Measurements from ENCODE around the gene SLC25A42.

Gene SLC25A42

DNA sequence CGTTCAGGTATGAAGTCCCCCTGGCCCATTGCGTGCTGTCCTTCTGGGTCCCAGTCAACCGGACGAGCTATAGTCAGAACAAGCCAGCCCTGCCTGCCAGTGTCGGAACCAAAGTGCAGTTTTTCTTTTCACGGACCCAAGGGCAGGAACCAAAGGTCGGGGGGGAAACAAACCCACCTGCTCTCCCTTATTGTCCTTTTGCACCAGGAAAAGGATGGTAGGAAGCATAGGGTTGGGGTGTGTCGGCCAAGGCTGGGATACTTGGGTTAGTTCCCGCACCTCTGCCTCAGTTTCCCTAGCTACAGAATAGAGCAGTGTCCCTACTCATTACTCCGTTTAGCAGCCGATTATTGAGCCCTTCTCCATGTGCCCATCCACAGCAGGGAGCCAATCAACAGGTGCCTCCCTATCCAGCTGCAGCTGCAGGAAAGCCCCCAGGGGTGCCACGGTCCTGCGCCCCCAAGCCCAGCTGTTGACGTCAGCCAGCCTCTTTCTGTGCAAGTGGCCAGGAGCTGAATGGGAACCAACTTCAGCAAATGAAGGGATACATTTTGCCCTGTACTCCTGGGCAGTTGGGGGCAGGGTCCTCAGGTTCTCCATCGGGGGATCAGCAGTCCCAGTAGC lies 9.4 kb upstream of the SLC25A42 start:
- no peak for TF ChIP-seq JUND (IDR thresholded peaks at IDR 0.05; ENCODE audit: low read depth)
- in situ Hi-C loops (cut with HindIII; ENCODE audit: low pct_unique_long_range_greater_than_20kb, low sequenced_read_pairs): no loop called here
- no peak for DNase-seq (ENCODE audit: low read depth in 1 of 2, low spot score in 1 of 2)

DNA sequence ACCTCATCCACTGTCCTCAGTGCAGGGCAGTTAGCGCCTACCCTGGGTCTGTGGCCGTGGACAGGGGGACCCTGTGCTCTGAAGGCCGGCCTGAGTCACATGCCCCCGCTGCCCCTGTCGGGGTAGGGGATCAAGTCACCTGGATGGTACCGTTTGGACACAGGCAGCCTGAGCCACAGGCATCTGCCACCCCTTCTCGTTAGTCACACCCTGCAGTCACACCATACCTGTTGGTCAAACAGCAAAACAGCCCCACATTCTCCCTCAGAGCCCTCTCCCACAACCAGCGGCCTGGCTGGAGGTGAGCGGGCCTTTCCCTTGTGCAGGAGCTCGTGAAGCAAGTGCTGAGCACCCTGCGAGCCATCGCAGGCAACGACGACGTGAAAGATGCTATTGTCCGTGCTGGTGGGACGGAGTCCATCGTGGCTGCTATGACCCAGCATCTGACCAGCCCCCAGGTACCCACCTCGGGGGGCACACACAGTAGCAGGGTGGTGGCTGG lies 8.8 kb upstream of the SLC25A42 start:
- DNase-seq (ENCODE audit: low read depth in 1 of 2, low spot score in 1 of 2): no peak
- no peak for TF ChIP-seq JUND (IDR thresholded peaks at IDR 0.05; ENCODE audit: low read depth)
- in situ Hi-C loops (cut with HindIII; ENCODE audit: low pct_unique_long_range_greater_than_20kb, low sequenced_read_pairs): no loop called here

DNA sequence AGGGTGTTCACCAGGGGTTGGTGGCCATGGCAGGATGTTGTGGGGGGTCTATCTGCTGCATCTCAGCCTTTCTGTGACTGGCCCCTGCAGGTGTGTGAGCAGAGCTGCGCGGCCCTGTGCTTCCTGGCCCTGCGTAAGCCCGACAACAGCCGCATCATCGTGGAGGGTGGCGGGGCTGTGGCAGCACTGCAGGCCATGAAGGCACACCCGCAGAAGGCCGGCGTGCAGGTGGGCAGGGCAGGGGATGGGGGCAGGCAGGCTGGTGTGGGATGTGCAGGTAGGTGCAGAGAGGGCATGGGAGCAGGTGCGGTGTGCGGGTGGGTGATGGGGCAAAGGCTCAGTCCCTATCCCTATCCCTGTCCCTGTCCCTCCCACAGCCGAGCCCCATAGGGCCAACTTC lies 8.1 kb upstream of the SLC25A42 start:
- in situ Hi-C loops (cut with HindIII; ENCODE audit: low pct_unique_long_range_greater_than_20kb, low sequenced_read_pairs): no loop called here
- no peak for TF ChIP-seq JUND (IDR thresholded peaks at IDR 0.05; ENCODE audit: low read depth)
- no peak for DNase-seq (ENCODE audit: low read depth in 1 of 2, low spot score in 1 of 2)

DNA sequence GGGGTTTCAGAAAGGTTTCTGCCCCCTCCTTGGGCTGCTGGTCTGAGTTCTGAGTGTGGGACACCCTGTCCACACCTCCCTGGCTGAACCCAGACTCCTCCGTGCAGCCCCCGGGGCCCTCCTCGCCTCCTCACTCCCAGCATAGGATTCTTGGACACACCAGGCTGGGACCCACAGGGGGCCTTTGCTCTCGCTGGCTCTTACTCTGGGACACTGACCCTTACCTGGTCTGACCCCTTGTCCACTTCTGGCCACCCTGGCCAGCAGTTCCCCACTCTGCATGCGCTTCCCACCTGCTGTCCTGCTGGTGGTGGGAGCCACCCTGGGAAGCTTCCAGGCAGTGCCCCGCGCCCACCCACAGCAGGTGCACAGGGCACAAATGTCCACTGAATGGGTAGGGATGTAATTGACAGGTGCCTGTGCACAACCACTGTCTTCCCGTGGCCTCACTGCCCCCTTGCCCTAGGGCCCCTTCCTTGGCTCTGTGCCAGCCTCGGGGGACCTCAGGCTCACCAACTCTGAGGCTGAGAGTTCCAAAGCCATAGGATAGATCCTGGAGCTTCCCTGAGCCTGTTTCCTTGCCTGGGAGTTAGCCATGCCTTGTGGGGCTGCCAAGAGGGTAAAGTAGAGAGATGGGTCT lies 7.0 kb upstream of the SLC25A42 start:
- no peak for DNase-seq (ENCODE audit: low read depth in 1 of 2, low spot score in 1 of 2)
- in situ Hi-C loops (cut with HindIII; ENCODE audit: low pct_unique_long_range_greater_than_20kb, low sequenced_read_pairs): no loop called here
- TF ChIP-seq JUND (IDR thresholded peaks at IDR 0.05; ENCODE audit: low read depth): no peak

DNA sequence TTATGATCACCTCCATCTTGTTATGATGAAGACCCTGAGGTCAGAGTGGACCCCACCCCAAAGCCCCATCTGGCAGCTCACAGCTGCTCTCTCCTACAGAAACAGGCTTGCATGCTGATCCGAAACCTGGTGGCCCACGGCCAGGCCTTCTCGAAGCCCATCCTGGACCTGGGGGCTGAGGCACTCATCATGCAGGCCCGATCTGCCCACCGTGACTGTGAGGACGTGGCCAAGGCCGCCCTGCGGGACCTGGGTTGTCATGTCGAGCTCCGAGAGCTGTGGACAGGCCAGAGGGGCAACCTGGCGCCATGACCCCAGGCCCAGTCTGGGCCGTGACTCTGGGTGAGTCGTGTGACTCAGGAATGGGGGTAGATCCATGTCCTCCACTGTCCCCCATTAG lies 6.5 kb upstream of the SLC25A42 start:
- in situ Hi-C loops (cut with HindIII; ENCODE audit: low pct_unique_long_range_greater_than_20kb, low sequenced_read_pairs): no loop called here
- no peak for TF ChIP-seq JUND (IDR thresholded peaks at IDR 0.05; ENCODE audit: low read depth)
- DNase-seq (ENCODE audit: low read depth in 1 of 2, low spot score in 1 of 2): no peak

DNA sequence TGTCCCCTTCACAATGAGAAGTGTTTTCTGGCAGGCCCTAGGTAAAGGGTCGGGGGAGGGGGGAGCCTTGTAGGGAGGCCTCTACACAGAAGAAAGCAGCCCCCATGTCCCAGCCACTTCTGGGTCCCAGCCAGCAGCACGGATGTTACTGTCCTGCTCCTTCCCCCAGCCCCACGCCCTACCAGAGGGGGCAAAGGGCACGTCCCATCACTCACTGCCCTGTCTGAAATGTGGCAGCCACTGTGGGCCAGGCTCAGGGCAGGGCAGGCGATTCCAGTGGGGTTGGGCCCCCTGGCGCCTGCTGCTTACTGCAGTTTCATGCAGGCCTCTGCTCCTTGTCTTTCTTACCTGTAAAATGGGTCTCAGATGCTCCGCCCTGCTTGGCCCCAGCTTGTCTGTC lies 6.1 kb upstream of the SLC25A42 start:
- DNase-seq (ENCODE audit: low read depth in 1 of 2, low spot score in 1 of 2): no peak
- no peak for TF ChIP-seq JUND (IDR thresholded peaks at IDR 0.05; ENCODE audit: low read depth)
- in situ Hi-C loops (cut with HindIII; ENCODE audit: low pct_unique_long_range_greater_than_20kb, low sequenced_read_pairs): no loop called here

DNA sequence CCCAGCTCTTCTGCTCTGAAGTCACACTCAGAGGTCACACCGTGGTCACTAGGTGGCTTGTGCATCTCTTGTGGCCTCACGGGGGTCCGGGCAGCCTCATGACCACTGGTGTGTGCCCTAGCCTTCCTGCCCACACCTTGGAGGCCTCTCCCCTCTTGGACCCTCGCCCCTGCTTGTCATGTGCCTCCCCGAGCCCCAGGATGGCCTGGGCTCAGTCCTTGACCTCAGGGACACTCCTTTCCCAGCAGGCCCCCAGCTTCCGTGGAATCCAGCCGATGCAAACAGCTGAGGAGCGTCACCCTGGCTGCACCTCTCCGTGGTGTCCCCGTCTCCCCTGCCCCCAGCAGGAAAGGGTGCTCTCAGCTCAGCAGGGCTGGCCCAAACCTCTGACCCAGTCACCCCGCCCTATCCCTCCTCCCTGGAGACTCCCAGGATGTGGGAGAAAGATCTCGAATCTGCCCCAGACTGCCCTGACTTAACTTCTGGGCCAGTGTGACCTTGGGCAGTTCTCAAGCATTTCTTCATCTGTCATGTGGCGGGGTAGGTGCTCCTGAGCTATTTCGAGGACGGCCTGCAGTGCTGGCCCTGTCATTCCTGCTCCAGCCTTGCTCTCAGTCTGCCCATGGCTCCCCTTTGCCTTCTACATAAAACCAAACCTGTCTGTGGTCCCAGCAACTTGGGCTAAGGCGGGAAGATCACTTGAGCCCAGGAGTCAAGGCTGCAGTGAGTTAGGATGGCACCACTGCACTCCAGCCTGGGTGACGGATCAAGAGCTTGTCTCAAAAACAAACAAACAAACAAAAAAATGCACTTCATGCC lies 4.6 kb upstream of the SLC25A42 start:
- in situ Hi-C loops (cut with HindIII; ENCODE audit: low pct_unique_long_range_greater_than_20kb, low sequenced_read_pairs): no loop called here
- DNase-seq (ENCODE audit: low read depth in 1 of 2, low spot score in 1 of 2): no peak
- no peak for TF ChIP-seq JUND (IDR thresholded peaks at IDR 0.05; ENCODE audit: low read depth)

DNA sequence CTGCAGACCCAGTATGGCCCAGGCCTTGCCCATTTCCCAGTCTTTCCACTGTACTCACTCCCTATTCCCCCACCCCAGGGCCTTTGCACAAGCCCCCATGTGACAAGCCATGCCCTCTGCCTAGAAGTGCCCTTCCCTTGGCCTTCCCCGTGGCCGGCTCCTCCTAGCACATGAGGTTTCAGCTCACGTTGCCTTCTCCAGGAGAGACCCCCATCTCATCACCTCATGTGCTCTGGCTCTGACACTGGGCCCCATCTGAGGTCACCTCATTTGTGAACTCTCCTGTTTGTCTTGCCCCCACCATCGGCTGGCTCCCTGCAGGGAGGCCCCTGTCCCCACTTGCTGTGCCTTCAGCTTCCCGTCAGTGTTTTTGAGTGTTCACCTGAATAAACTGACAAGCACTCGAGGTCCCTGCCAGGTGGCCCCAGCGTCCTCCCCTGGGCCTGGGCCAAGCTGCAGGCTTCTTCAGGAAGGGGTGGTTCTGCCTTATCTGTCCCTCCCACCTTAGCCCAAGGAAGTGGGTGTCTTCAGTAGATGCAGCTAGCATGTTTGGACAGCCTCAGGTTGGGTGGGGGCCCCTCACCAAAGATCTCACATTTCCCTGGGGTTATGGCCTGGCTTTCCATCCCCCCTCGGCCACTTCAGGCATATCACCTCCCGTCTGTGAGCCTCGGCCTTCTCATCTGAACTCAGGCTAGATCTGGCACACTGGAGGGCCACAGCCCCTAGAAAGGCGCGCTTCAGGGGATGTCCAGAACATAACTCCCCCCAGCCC lies 3.8 kb upstream of the SLC25A42 start:
- in situ Hi-C loops (cut with HindIII; ENCODE audit: low pct_unique_long_range_greater_than_20kb, low sequenced_read_pairs): no loop called here
- TF ChIP-seq JUND (IDR thresholded peaks at IDR 0.05; ENCODE audit: low read depth): no peak
- no peak for DNase-seq (ENCODE audit: low read depth in 1 of 2, low spot score in 1 of 2)

DNA sequence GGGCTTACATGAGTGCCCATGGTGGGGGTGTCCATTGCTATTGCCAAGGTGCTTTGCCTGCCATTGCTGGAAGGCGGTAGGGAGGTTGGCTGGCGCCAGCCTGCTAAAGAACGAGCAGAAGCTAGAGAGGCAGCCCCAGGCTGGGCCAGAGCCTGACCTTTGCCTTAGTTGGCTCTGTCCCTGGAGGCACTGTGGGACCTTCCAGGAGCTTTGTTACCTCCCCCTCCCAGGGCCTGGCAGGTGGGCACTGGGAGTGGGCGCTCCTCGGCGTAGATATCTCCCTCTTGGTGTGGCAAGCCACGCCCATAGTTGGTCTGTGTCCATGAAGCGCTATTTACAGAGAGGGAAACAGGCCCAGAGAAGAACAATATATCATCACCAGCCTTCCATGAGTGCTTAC lies 2.3 kb upstream of the SLC25A42 start:
- TF ChIP-seq JUND (IDR thresholded peaks at IDR 0.05; ENCODE audit: low read depth): no peak
- in situ Hi-C loops (cut with HindIII; ENCODE audit: low pct_unique_long_range_greater_than_20kb, low sequenced_read_pairs): no loop called here
- no peak for DNase-seq (ENCODE audit: low read depth in 1 of 2, low spot score in 1 of 2)

DNA sequence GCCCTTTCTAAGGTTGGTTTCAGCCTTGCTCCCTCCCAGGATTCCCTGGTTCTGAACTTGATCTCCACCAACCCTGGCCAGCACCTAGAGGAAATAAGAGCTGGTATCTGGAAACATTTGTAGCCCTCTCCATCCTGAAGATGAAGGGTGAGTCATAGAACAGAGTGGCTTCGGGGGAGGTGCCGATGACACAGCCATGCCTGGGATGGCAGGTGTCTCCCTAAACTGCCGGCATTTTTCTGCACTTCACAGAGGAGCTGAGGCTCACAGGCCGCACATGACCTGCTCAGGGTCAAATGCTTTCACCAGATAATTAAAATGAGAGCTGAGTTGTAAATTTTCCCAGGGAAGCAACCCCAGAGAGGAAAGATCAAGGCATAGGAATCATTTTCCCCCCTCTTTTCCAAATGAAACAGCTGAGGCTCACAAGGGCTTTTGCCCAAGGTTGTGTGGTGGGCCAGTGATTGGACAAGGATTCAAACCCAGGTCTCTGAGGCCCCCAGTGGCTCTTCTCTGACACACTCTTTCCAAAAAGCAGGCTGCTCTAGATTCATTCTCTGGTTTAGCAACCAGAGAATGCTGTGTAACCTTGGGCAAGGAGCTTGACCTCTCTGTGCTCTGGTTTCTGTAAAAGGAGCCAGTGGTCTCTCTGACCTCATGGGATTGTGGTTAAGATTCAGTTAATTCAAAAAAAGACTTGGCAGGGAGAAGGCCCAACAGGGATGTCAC lies 1.2 kb upstream of the SLC25A42 start:
- TF ChIP-seq JUND (IDR thresholded peaks at IDR 0.05; ENCODE audit: low read depth): no peak
- in situ Hi-C loops (cut with HindIII; ENCODE audit: low pct_unique_long_range_greater_than_20kb, low sequenced_read_pairs): no loop called here
- no peak for DNase-seq (ENCODE audit: low read depth in 1 of 2, low spot score in 1 of 2)

DNA sequence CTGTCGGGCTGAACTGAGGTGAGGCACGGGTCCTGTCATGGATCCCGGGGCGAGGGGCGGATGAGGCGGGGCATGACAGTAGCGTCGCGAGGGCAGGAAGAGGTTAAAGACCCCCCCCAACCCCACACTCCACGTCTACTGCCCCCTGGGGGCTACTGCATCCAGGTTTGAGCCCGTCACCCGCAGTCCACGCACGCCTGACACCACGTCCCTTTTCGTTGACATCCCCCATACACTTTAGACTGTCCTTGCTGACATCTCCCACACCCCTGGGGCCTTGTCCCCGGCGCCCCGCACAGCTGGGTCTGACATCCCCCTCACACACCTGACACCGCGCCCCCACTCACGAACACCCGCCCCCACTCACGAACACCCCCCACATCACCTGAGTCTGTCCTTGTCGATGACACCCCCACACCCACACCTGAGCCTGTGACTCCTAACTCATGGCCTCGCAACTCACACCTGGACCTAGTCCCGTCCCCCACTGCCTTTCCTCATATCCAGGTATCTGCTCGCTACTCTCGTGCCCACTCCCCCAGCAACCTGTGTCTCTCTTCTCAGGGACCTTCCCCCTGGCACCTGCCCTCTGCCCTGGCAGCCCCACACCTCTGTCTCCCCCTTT lies 416 bp downstream of the SLC25A42 start:
- in situ Hi-C loops (cut with HindIII; ENCODE audit: low pct_unique_long_range_greater_than_20kb, low sequenced_read_pairs): no loop called here
- no peak for DNase-seq (ENCODE audit: low read depth in 1 of 2, low spot score in 1 of 2)
- no peak for TF ChIP-seq JUND (IDR thresholded peaks at IDR 0.05; ENCODE audit: low read depth)

Data from T47D (cell line).